Endodermal cell (in vitro differentiated cells): ENCODE measurements around the gene RETREG1. TPM values are rescaled to one million over a fixed set of nuclear protein-coding genes. Genes with fewer than 3 reads are reported as not detected.

Source experiments
- DNase-seq: peaks from one replicate; pipeline ENCODE4 v3.0.0-alpha.2; 2017
- H3K27ac ChIP-seq: 2 replicates; pipeline ENCODE4 v1.5.1; 2013; ENCODE audit warnings: mild to moderate bottlenecking, low read depth, low read length, moderate library complexity
- H3K27me3 ChIP-seq: 2 replicates; pipeline ENCODE4 v1.6.1; 2013; ENCODE audit warnings: mild to moderate bottlenecking, low read length, moderate library complexity; ENCODE audit not compliant: insufficient read depth, control insufficient read depth, poor library complexity, severe bottlenecking
- H3K36me3 ChIP-seq: 2 replicates; pipeline ENCODE4 v1.7.0; 2013; ENCODE audit warnings: mild to moderate bottlenecking, low read length, moderate library complexity; ENCODE audit not compliant: control insufficient read depth, insufficient read depth
- H3K4me1 ChIP-seq: one replicate; pipeline ENCODE4 v1.7.0; 2013; ENCODE audit warnings: low read length; ENCODE audit not compliant: control insufficient read depth, insufficient read depth
- H3K4me3 ChIP-seq: 2 replicates; pipeline ENCODE4 v1.5.1; 2013; ENCODE audit warnings: mild to moderate bottlenecking, low read length, moderate library complexity
- H3K9ac ChIP-seq: 2 replicates; pipeline ENCODE4 v1.6.1; 2013; ENCODE audit warnings: mild to moderate bottlenecking, low read length, moderate library complexity; ENCODE audit not compliant: poor library complexity, severe bottlenecking; ENCODE audit errors: extremely low read depth
- H3K9me3 ChIP-seq: 2 replicates; pipeline ENCODE4 v1.6.1; 2013; ENCODE audit warnings: mild to moderate bottlenecking, low read length, moderate library complexity; ENCODE audit not compliant: control insufficient read depth
- H3K27ac Mint-ChIP-seq: 2 replicates; pipeline ENCODE4 v1.8.0; 2020; ENCODE audit warnings: mixed read lengths
- H3K27me3 Mint-ChIP-seq: 2 replicates; pipeline ENCODE4 v1.8.0; 2021; ENCODE audit warnings: mild to moderate bottlenecking, mixed read lengths; ENCODE audit not compliant: insufficient read depth
- H3K36me3 Mint-ChIP-seq: 2 replicates; pipeline ENCODE4 v1.8.0; 2020; ENCODE audit warnings: low read depth, mixed read lengths
- H3K4me1 Mint-ChIP-seq: 2 replicates; pipeline ENCODE4 v1.8.0; 2020; ENCODE audit warnings: mixed read lengths
- H3K4me3 Mint-ChIP-seq: 2 replicates; pipeline ENCODE4 v1.8.0; 2020; ENCODE audit warnings: mild to moderate bottlenecking, moderate library complexity, mixed read lengths
- H3K9me3 Mint-ChIP-seq: 2 replicates; pipeline ENCODE4 v1.8.0; 2020; ENCODE audit warnings: mild to moderate bottlenecking, mixed read lengths
- CTCF ChIP-seq: fragments of 200-600 bp; sonication (generic); conservative IDR thresholded peaks from 2 replicates; pipeline ENCODE4 v1.5.0; 2021; ENCODE audit warnings: antibody characterized with exemption, mild to moderate bottlenecking
- WGBS, 2 experiments: methylation state at CpG; one replicate each; pipeline versions ENCODE4 v1.1.5 to v1.1.7; 2013; ENCODE audit warnings: missing lambda C conversion rate in 2 of 2, mixed read lengths in 1 of 2; ENCODE audit not compliant: insufficient coverage in 1 of 2, insufficient read length in 1 of 2; 5-methylcytosine and 5-hydroxymethylcytosine counted together
- total RNA-seq, 2 donors: library from RNA; stranded (reverse); fragmentation: NEBNext Ultra II Directional in 1 of 2; extraction: Animal tissue kit (Norgen Biotek cat#: 25700) in 1 of 2; gene quantifications; 2 replicates in 1 of 2; 3 replicates in 1 of 2; pipeline ENCODE4 v1.2.1, GENCODE V29; 2021

RETREG1 gene
- total RNA-seq, 2 donors from 2014 or later: 4.1 to 4.3 TPM

- Mint-ChIP-seq H3K27me3 (peaks cover 3% of the 10 kb centered on the region), H3K4me3 (no peak overlapping the region), H3K27ac (no peak overlapping the region), H3K9me3 (no peaks in the 10 kb centered on the region), H3K4me1 (no peaks in the 10 kb centered on the region), H3K36me3 (no peaks in the 10 kb centered on the region)
- H3K4me1 ChIP-seq: no peaks in the 10 kb centered on the region
- WGBS, 2 experiments: 91 to 100% methylated on average over 2 to 4 of the region's 4 CpGs
- no peaks in the 10 kb centered on the region for H3K27me3 ChIP-seq
- H3K4me3 ChIP-seq: no peak overlapping the region
- no peaks in the 10 kb centered on the region for H3K9me3 ChIP-seq
- H3K27ac ChIP-seq: no peak overlapping the region
- TF ChIP-seq CTCF: no peak
- no peak overlapping the region for H3K9ac ChIP-seq
- H3K36me3 ChIP-seq: no peaks in the 10 kb centered on the region
- DNase-seq: no peak
Observed at GRCh38 chr5:16515532-16515931, 101.3 kb downstream of the RETREG1 start.

GRCh38 chr5:16510098-16510497, 106.7 kb downstream of the RETREG1 start:
- Histone ChIP-seq H3K4me3 (no peak overlapping the region), H3K36me3 (no peaks in the 10 kb centered on the region), H3K27ac (no peak overlapping the region), H3K9me3 (no peaks in the 10 kb centered on the region), H3K4me1 (no peaks in the 10 kb centered on the region), H3K9ac (no peak overlapping the region), H3K27me3 (no peaks in the 10 kb centered on the region)
- Mint-ChIP-seq H3K4me1 (peaks cover 10% of the 10 kb centered on the region), H3K9me3 (no peaks in the 10 kb centered on the region), H3K27ac (no peak overlapping the region), H3K36me3 (no peaks in the 10 kb centered on the region), H3K27me3 (no peaks in the 10 kb centered on the region), H3K4me3 (no peak overlapping the region)
- no peak for TF ChIP-seq CTCF
- no peak for DNase-seq
- 94 to 100% methylated on average over 2 to 3 of the region's 3 CpGs for WGBS, 2 experiments

GRCh38 chr5:16508730-16509531, 107.9 kb downstream of the RETREG1 start:
- Mint-ChIP-seq H3K4me1 (peaks cover 10% of the 10 kb centered on the region), H3K27ac (peak overlapping the region; percentile 65), H3K36me3 (no peaks in the 10 kb centered on the region), H3K4me3 (no peak overlapping the region), H3K9me3 (no peaks in the 10 kb centered on the region), H3K27me3 (no peaks in the 10 kb centered on the region)
- H3K4me1 ChIP-seq: no peaks in the 10 kb centered on the region
- H3K9ac ChIP-seq: no peak overlapping the region
- TF ChIP-seq CTCF: no peak
- no peaks in the 10 kb centered on the region for H3K9me3 ChIP-seq
- H3K27me3 ChIP-seq: no peaks in the 10 kb centered on the region
- no peak overlapping the region for H3K27ac ChIP-seq
- peak; percentile 85 for DNase-seq
- no peaks in the 10 kb centered on the region for H3K36me3 ChIP-seq
- WGBS, 2 experiments: 76 to 82% methylated on average over 5 to 15 of the region's 15 CpGs
- H3K4me3 ChIP-seq: no peak overlapping the region
